NCI-H1092 (cell line): ENCODE results near the gene TNPO3.
"Not testable (repeated sequence)": the region's sequence is repeated elsewhere in the genome, so short reads cannot be mapped to it uniquely, and the experiment has no call there.

Source experiments
- DNase-seq: peaks from one replicate; lab custom pipeline; 2025; lab: John Stamatoyannopoulos, UW

TNPO3 gene

GRCh38 chr7:129014501-129015101, 40.3 kb downstream of the TNPO3 start:
- no peak for DNase-seq

GRCh38 chr7:129013048-129013724, 41.7 kb downstream of the TNPO3 start:
- DNase-seq, result no peak

- no peak for DNase-seq
Observed at GRCh38 chr7:129012641-129013040, 42.3 kb downstream of the TNPO3 start.

- no peak for DNase-seq
Observed at GRCh38 chr7:129010075-129010474, 44.8 kb downstream of the TNPO3 start.

- DNase-seq, result no peak
Observed at GRCh38 chr7:129009437-129009836, 45.5 kb downstream of the TNPO3 start.

- no peak for DNase-seq
Observed at GRCh38 chr7:129008645-129009414, 46.1 kb downstream of the TNPO3 start.

- DNase-seq, result no peak
Observed at GRCh38 chr7:129007572-129007971, 47.3 kb downstream of the TNPO3 start.

GRCh38 chr7:129006636-129007414, 48.1 kb downstream of the TNPO3 start:
- DNase-seq, result no peak

- no peak for DNase-seq
Observed at GRCh38 chr7:129005186-129005585, 49.7 kb downstream of the TNPO3 start.

- DNase-seq, result no peak
Observed at GRCh38 chr7:128997181-128997580, 57.7 kb downstream of the TNPO3 start.

- DNase-seq, result not testable (repeated sequence)
Observed at GRCh38 chr7:128994560-128994959, 60.4 kb downstream of the TNPO3 start.

- DNase-seq, result no peak
Observed at GRCh38 chr7:128993419-128993818, 61.5 kb downstream of the TNPO3 start.

GRCh38 chr7:128989961-128990360, 65.0 kb downstream of the TNPO3 start:
- no peak for DNase-seq

- DNase-seq, result no peak
Observed at GRCh38 chr7:128988372-128988771, 66.5 kb downstream of the TNPO3 start.

GRCh38 chr7:128986609-128987008, 68.3 kb downstream of the TNPO3 start:
- no peak for DNase-seq

- DNase-seq, result no peak
Observed at GRCh38 chr7:128985660-128986059, 69.3 kb downstream of the TNPO3 start.

- no peak for DNase-seq
Observed at GRCh38 chr7:128982105-128982504, 72.8 kb downstream of the TNPO3 start.

GRCh38 chr7:128974241-128974934, 80.5 kb downstream of the TNPO3 start:
- no peak for DNase-seq

- no peak for DNase-seq
Observed at GRCh38 chr7:128968624-128969023, 86.3 kb downstream of the TNPO3 start.

- no peak for DNase-seq
Observed at GRCh38 chr7:128963327-128963757, 91.6 kb downstream of the TNPO3 start.

GRCh38 chr7:128962899-128963298, 92.0 kb downstream of the TNPO3 start:
- DNase-seq, result no peak
